Measurements from ENCODE around the gene DHX57.

DHX57 gene

GRCh38 chr2:38748391-38748790 lies 127.3 kb downstream of the DHX57 start:
- FAIRE-seq (no peak), DNase-seq (ENCODE audit: insufficient read length, low spot score) (no peak)
- TF ChIP-seq CTCF (IDR thresholded peaks at IDR 0.05; ENCODE audit: insufficient read depth, missing control alignments) = no peak

- FAIRE-seq (no peak), DNase-seq (ENCODE audit: insufficient read length, low spot score) (no peak)
- no peak for TF ChIP-seq CTCF (IDR thresholded peaks at IDR 0.05; ENCODE audit: insufficient read depth, missing control alignments)
These were observed 127.9 kb downstream of the DHX57 start for GRCh38 chr2:38747819-38748218.

All from D721Med (cell line).